Thyroid gland (tissue), 4 donors: ENCODE measurements around the gene MTHFSD. TPM values are rescaled to one million over a fixed set of nuclear protein-coding genes. Genes with fewer than 3 reads are reported as not detected.

Experiments used
- DNase-seq, 2 donors: peaks; one replicate each; pipeline ENCODE4 v3.0.0-alpha.2; 2019
- H3K27ac ChIP-seq, 3 donors: fragments of 200-600 bp; sonication (generic); 1 replicate in 2 of 3; 2 replicates in 1 of 3; pipeline ENCODE4 v1.5.1; 2016 to 2019; ENCODE audit warnings: mild to moderate bottlenecking in 1 of 3, moderate library complexity in 1 of 3
- H3K27me3 ChIP-seq: fragments of 200-600 bp; sonication (generic); one replicate; pipeline ENCODE4 v1.5.1; 2019
- H3K36me3 ChIP-seq, 2 donors: fragments of 200-600 bp; sonication (generic); one replicate each; pipeline ENCODE4 v1.5.1; 2016 to 2019
- H3K4me1 ChIP-seq, 2 donors: fragments of 200-600 bp; sonication (generic); one replicate each; pipeline ENCODE4 v1.5.1; 2017 to 2019
- H3K4me3 ChIP-seq, 3 donors: fragments of 200-600 bp; sonication (generic); replicated peaks in 1 of 3; 1 replicate in 2 of 3; 2 replicates in 1 of 3; pipeline ENCODE4 v1.5.1; 2016; ENCODE audit warnings: mild to moderate bottlenecking in 1 of 3
- H3K9me3 ChIP-seq: fragments of 200-600 bp; sonication (generic); one replicate; pipeline ENCODE4 v1.5.1; 2017
- POLR2A ChIP-seq, 2 donors: fragments of 450-650 bp; IDR thresholded peaks; one replicate each; pipeline ENCODE4 v1.6.1; 2017; ENCODE audit warnings: antibody characterized with exemption in 2 of 2, mild to moderate bottlenecking in 2 of 2, moderate library complexity in 1 of 2
- WGBS, 2 donors: methylation state at CpG; one replicate each; pipeline ENCODE4 v1.1.5; 2017; 5-methylcytosine and 5-hydroxymethylcytosine counted together
- intact Hi-C: fragments of 100-400 bp; cut with DNase I; formaldehyde crosslinking; loops from one replicate; pipeline ENCODE4 v1.15.1; 2023
- total RNA-seq, 4 donors: library from RNA; depleted of rRNA; stranded (reverse); fragments of >200 nt; gene quantifications; one replicate each; pipeline ENCODE4 v1.2.3, GENCODE V29; 2016
- TF ChIP-seq, protein P1 (sequence below), 6 experiments: fragments of 200-600 bp in 3 of 6; fragments of 450-650 bp in 3 of 6; sonication (generic) in 3 of 6; IDR thresholded peaks; one replicate each; pipeline ENCODE4 v1.5.1; 2016 to 2019; ENCODE audit warnings: antibody characterized with exemption in 6 of 6, mild to moderate bottlenecking in 2 of 6, inconsistent platforms in 1 of 6, moderate library complexity in 1 of 6

MTHFSD gene
- total RNA-seq, 4 donors from 2014 or later: 21.2 to 27.4 (median 25.2) TPM

DNA sequence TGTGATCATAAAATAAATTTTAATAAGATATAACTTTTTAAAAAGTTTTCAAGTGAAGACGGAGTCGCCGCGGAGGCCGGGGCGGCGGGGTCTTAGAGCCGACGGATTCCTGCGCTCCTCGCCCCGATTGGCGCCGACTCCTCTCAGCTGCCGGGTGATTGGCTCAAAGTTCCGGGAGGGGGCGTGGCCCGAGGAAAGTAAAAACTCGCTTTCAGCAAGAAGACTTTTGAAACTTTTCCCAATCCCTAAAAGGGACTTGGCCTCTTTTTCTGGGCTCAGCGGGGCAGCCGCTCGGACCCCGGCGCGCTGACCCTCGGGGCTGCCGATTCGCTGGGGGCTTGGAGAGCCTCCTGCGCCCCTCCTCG, 11.5 kb upstream of the MTHFSD start, which contains the start of gene FOXC2:
TSS of gene FOXC2 (plus strand) at position 229 of the 365 bp plus-strand sequence. CDS start 507 bp downstream, outside the sequence.
- WGBS, 2 donors: 4 to 5% methylated on average over 19 to 26 of the region's 30 CpGs
- DNase-seq: peak; percentile 64 to 69
- peaks cover 11 to 21% of the 10 kb centered on the region in 2 donors for H3K4me1 ChIP-seq
- H3K27ac ChIP-seq: peak within 1 kb of the TSS; percentile 29 to 71 (median 71)
- TF ChIP-seq POLR2A (IDR thresholded peaks at IDR 0.05): peak in 1 of 2 donors; percentile 42
- TF ChIP-seq, protein P1, sequence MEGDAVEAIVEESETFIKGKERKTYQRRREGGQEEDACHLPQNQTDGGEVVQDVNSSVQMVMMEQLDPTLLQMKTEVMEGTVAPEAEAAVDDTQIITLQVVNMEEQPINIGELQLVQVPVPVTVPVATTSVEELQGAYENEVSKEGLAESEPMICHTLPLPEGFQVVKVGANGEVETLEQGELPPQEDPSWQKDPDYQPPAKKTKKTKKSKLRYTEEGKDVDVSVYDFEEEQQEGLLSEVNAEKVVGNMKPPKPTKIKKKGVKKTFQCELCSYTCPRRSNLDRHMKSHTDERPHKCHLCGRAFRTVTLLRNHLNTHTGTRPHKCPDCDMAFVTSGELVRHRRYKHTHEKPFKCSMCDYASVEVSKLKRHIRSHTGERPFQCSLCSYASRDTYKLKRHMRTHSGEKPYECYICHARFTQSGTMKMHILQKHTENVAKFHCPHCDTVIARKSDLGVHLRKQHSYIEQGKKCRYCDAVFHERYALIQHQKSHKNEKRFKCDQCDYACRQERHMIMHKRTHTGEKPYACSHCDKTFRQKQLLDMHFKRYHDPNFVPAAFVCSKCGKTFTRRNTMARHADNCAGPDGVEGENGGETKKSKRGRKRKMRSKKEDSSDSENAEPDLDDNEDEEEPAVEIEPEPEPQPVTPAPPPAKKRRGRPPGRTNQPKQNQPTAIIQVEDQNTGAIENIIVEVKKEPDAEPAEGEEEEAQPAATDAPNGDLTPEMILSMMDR (IDR thresholded peaks at IDR 0.05): no peak
- H3K27me3 ChIP-seq: peaks cover 29% of the 10 kb centered on the region
- H3K36me3 ChIP-seq: no peaks in the 10 kb centered on the region
- intact Hi-C loops: loop anchor here (5.0 kb wide), 1 partner anchor 491 kb away; no protein-coding TSS in a partner anchor
- no peaks in the 10 kb centered on the region for H3K9me3 ChIP-seq
- peak within 1 kb of the TSS in 1 of 3 donors; percentile 31 for H3K4me3 ChIP-seq

DNA sequence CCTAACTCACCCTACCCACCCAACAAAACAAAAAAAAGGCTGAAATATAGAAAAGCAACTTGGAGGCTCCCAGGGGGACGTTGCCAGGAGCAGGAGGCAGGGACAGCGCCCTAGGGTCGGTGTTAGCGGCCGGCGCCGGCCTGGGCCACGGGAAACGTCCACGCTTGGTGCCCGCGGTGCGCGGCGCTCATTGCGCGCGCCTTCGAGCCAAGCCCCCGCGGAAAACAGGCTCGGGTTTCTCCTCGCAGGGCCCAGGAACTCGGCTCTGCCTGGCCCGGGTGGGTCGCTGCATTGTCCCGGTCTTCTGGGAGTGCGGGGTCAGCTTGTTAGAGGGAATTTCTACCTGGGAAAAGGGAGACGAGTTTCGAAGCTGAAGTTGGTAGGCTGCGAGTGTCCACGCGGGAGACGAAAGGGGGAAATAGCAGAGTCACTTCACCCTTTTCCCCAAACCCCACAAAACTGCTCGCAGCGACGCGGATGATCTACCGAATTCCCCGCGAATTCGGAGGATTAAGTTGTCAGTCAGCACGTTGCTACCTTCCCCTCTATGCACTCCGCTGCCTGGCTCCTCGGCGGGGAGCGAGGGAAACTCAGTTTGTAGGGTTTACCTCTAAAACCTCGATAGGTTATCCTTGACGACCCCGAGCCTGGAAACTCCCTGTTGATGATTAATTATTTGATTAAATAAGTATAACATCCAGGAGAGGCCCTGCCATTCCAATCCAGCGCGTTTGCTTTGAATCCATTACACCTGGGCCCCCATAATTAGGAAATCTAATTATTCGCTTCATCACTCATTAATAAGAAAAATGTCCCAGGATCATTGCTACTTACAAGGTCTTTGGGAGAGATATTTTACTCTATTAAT, 10.8 kb upstream of the MTHFSD start:
- Histone ChIP-seq H3K27me3 (peaks cover 25% of the 10 kb centered on the region), H3K27ac (no peak overlapping the region)
- no peak for DNase-seq

DNA sequence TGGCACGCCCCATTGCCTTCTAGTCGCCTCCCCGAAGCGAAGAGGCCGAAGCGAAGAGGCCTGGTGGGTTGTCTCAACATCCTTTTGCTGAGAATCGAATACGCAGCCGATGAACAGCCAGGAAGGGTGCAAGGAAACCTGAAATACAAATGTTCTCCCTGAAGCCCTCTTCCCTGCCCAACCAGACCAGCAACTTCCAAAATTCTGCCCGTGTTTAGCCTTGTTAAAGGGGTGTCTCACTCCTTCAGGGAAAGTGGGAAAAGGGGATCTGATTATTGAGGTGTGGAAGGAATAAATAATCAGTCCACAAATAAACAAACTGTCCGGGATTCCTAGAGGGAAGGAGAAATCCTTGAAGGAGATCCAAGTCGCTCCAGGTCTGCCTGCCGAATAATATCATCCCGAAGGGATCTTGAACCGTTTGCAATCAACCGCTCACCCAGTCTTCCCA, 10.2 kb upstream of the MTHFSD start:
- Histone ChIP-seq H3K27ac (no peak overlapping the region), H3K36me3 (no peaks in the 10 kb centered on the region), H3K4me1 (peaks cover 11 to 17% of the 10 kb centered on the region in 2 donors), H3K27me3 (peaks cover 19% of the 10 kb centered on the region), H3K9me3 (no peaks in the 10 kb centered on the region), H3K4me3 (no peak overlapping the region)
- TF ChIP-seq, protein P1 (IDR thresholded peaks at IDR 0.05): no peak
- no peak for TF ChIP-seq POLR2A (IDR thresholded peaks at IDR 0.05)
- intact Hi-C loops: loop anchor here (5.0 kb wide), 1 partner anchor 492 kb away; no protein-coding TSS in a partner anchor
- 36 to 41% methylated on average over 16 of the region's 16 CpGs for WGBS, 2 donors
- no peak for DNase-seq

More for the DNA sequence above, 10.8 kb upstream of the MTHFSD start:
- intact Hi-C loops: loop anchor here (5.0 kb wide), 1 partner anchor 491 kb away; no protein-coding TSS in a partner anchor
- no peak for TF ChIP-seq POLR2A (IDR thresholded peaks at IDR 0.05)
- TF ChIP-seq, protein P1 (IDR thresholded peaks at IDR 0.05): no peak
- Histone ChIP-seq H3K36me3 (no peaks in the 10 kb centered on the region), H3K4me1 (peaks cover 11 to 19% of the 10 kb centered on the region in 2 donors), H3K4me3 (no peak overlapping the region), H3K9me3 (no peaks in the 10 kb centered on the region)
- WGBS, 2 donors: 10 to 18% methylated on average over 34 to 53 of the region's 53 CpGs

DNA sequence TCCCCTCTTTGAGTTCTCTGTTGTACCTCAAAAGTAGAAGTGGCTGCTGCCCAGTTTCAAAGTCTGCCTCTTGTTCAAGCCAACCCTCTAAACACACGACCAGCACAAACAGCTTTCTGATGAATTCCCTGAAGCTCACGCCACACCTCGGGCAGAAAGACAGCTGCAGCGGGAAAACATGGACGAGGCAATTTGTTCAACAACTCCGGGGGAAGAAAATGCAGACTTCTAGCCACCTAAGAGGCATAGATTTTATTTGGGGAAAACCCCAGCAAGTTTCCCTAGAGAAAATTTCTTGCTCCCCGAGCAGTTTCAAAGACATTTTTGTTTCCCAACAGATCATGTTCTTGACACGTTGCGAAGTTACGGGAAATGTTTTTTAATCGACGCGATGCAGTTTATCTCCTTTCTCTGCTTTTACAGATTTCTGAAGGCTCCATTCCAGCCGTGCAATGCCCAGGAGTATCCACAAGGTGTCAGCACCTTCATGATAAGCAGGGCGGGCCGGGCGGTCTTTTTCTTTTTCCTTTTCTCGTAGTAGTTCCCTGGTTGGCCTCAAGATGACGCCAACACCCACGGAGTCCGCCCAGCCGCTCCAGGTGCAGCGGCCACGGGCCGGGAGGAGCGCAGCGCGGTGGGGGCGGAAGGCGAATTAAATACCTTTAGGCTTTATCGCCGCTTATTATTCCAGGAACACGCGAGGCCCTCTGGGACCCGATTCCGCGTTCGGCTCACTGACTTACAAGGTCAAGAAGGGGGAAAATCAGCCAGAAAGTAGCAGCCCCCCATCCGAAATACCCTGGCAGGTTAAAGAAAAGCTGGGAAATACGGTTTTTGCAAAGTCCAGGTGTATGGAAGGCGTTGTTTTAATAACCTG, 8.7 kb upstream of the MTHFSD start:
- H3K36me3 ChIP-seq: no peaks in the 10 kb centered on the region
- TF ChIP-seq, protein P1 (IDR thresholded peaks at IDR 0.05): peak; percentile 98 to 100 (median 99)
- no peak for TF ChIP-seq POLR2A (IDR thresholded peaks at IDR 0.05)
- DNase-seq: peak; percentile 91 to 92
- H3K4me3 ChIP-seq: no peak overlapping the region
- intact Hi-C loops: loop anchor here (5.0 kb wide), 2 partner anchors 714 to 729 kb away; no protein-coding TSS in a partner anchor
- peaks cover 7% of the 10 kb centered on the region for H3K27me3 ChIP-seq
- no peak overlapping the region for H3K27ac ChIP-seq
- H3K9me3 ChIP-seq: no peaks in the 10 kb centered on the region
- H3K4me1 ChIP-seq: peaks cover 11 to 17% of the 10 kb centered on the region in 2 donors
- 2 to 3% methylated on average over 41 of the region's 41 CpGs for WGBS, 2 donors
